ENCODE measurements around the gene IL1RAPL2.

The IL1RAPL2 gene

GRCh38 chrX:105758754-105759153 is 1192.8 kb downstream of the IL1RAPL2 start:
- no peak for TF ChIP-seq TAF1 (IDR thresholded peaks at IDR 0.05; ENCODE audit: low read depth)
- TF ChIP-seq EP300 (IDR thresholded peaks at IDR 0.05; ENCODE audit: borderline replicate concordance): no peak
- no peak for TF ChIP-seq CREB1 (IDR thresholded peaks at IDR 0.05; ENCODE audit: low read depth)
- no peak for TF ChIP-seq REST (IDR thresholded peaks at IDR 0.05; ENCODE audit: low read depth)
- no peak for TF ChIP-seq YY1 (IDR thresholded peaks at IDR 0.05; ENCODE audit: low read depth)
- no peak for TF ChIP-seq NFIC (IDR thresholded peaks at IDR 0.05)
- TF ChIP-seq RAD21 (IDR thresholded peaks at IDR 0.05; ENCODE audit: low read depth): no peak
- TF ChIP-seq MAX (IDR thresholded peaks at IDR 0.05): no peak
- no peak for TF ChIP-seq ZBTB7A (IDR thresholded peaks at IDR 0.05; ENCODE audit: low read depth)
- TF ChIP-seq CEBPB (IDR thresholded peaks at IDR 0.05): no peak
- no peak for TF ChIP-seq EGR1 (IDR thresholded peaks at IDR 0.05)
- no peak for TF ChIP-seq TEAD4 (IDR thresholded peaks at IDR 0.05)

- no peak for TF ChIP-seq CEBPB (IDR thresholded peaks at IDR 0.05)
- TF ChIP-seq TEAD4 (IDR thresholded peaks at IDR 0.05): no peak
- TF ChIP-seq YY1 (IDR thresholded peaks at IDR 0.05; ENCODE audit: low read depth): no peak
- no peak for TF ChIP-seq ZBTB7A (IDR thresholded peaks at IDR 0.05; ENCODE audit: low read depth)
- TF ChIP-seq FOXM1 (IDR thresholded peaks at IDR 0.05; ENCODE audit: borderline replicate concordance, low read depth): no peak
- no peak for TF ChIP-seq EGR1 (IDR thresholded peaks at IDR 0.05)
- TF ChIP-seq USF1 (IDR thresholded peaks at IDR 0.05): no peak
- TF ChIP-seq CREB1 (IDR thresholded peaks at IDR 0.05; ENCODE audit: low read depth): no peak
- TF ChIP-seq RAD21 (IDR thresholded peaks at IDR 0.05; ENCODE audit: low read depth): no peak
- TF ChIP-seq REST (IDR thresholded peaks at IDR 0.05; ENCODE audit: low read depth): no peak
- no peak for TF ChIP-seq MAX (IDR thresholded peaks at IDR 0.05)
- TF ChIP-seq TCF12 (IDR thresholded peaks at IDR 0.05; ENCODE audit: low read depth): no peak
- no peak for TF ChIP-seq TAF1 (IDR thresholded peaks at IDR 0.05; ENCODE audit: low read depth)
- no peak for TF ChIP-seq EP300 (IDR thresholded peaks at IDR 0.05; ENCODE audit: borderline replicate concordance)
- TF ChIP-seq NFIC (IDR thresholded peaks at IDR 0.05): no peak
These were observed 1193.6 kb downstream of the IL1RAPL2 start for GRCh38 chrX:105759598-105759997.

- TF ChIP-seq CEBPB (IDR thresholded peaks at IDR 0.05) (no peak), TAF1 (IDR thresholded peaks at IDR 0.05; ENCODE audit: low read depth) (no peak), REST (IDR thresholded peaks at IDR 0.05; ENCODE audit: low read depth) (no peak), TCF12 (IDR thresholded peaks at IDR 0.05; ENCODE audit: low read depth) (no peak), YY1 (IDR thresholded peaks at IDR 0.05; ENCODE audit: low read depth) (no peak), RAD21 (IDR thresholded peaks at IDR 0.05; ENCODE audit: low read depth) (no peak), MAX (IDR thresholded peaks at IDR 0.05) (no peak), USF1 (IDR thresholded peaks at IDR 0.05) (no peak), FOXM1 (IDR thresholded peaks at IDR 0.05; ENCODE audit: borderline replicate concordance, low read depth) (no peak), TEAD4 (IDR thresholded peaks at IDR 0.05) (no peak), ZBTB7A (IDR thresholded peaks at IDR 0.05; ENCODE audit: low read depth) (no peak), EGR1 (IDR thresholded peaks at IDR 0.05) (no peak), CREB1 (IDR thresholded peaks at IDR 0.05; ENCODE audit: low read depth) (no peak)
These were observed 1199.7 kb downstream of the IL1RAPL2 start for GRCh38 chrX:105765691-105766090.

- TF ChIP-seq EP300 (IDR thresholded peaks at IDR 0.05; ENCODE audit: borderline replicate concordance) (no peak), TCF12 (IDR thresholded peaks at IDR 0.05; ENCODE audit: low read depth) (no peak), USF1 (IDR thresholded peaks at IDR 0.05) (no peak), FOXM1 (IDR thresholded peaks at IDR 0.05; ENCODE audit: borderline replicate concordance, low read depth) (no peak), TEAD4 (IDR thresholded peaks at IDR 0.05) (no peak), REST (IDR thresholded peaks at IDR 0.05; ENCODE audit: low read depth) (no peak), ZBTB7A (IDR thresholded peaks at IDR 0.05; ENCODE audit: low read depth) (no peak), RAD21 (IDR thresholded peaks at IDR 0.05; ENCODE audit: low read depth) (no peak), EGR1 (IDR thresholded peaks at IDR 0.05) (no peak)
These were observed 1207.8 kb downstream of the IL1RAPL2 start for GRCh38 chrX:105773801-105774200.
